ENCODE data around the gene SORL1.

SORL1 gene

DNA sequence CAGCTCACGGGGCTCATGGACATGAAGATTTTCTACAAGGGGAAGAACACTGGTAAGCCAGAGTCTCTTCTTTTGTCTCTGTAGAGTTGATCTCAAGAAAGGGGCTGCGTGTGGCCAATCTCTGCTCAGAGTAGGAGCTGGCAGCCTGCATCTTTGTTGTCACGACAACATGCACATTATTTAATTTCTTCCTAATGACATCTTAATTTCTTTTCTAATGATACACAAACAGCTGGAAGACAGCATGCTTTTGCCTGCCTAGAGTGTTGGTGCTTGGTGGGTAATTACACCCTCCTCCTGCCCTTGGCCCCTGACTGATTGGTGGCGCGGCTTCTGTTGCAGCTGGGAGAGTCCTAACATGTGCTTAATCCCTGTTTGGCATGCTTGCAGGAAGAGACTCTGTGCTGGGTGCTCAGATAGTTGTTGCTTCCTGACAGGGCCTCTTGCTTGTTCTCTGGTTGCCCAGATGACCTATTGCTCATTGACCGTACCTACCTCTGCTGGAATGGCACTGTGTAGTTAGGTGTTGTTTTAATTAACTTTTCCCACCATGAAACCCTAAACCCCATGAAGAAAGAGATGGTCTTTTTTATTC, 107.6 kb downstream of the SORL1 start:
- no peaks in the 10 kb centered on the region for H3K4me1 ChIP-seq (ENCODE audit: control insufficient read depth in 1 of 2, insufficient read depth in 1 of 2, low read depth in 1 of 2, low read length in 1 of 2)
- H3K4me3 ChIP-seq (ENCODE audit: low read depth in 1 of 2, low read length in 1 of 2): no peak overlapping the region
- TF ChIP-seq CTCF (IDR thresholded peaks at IDR 0.05): no peak
- peaks cover 100% of the 10 kb centered on the region for H3K36me3 ChIP-seq
- no peak overlapping the region for H3K27ac ChIP-seq
- no peaks in the 10 kb centered on the region for H3K27me3 ChIP-seq
- peaks cover 8% of the 10 kb centered on the region for H3K9me3 ChIP-seq

DNA sequence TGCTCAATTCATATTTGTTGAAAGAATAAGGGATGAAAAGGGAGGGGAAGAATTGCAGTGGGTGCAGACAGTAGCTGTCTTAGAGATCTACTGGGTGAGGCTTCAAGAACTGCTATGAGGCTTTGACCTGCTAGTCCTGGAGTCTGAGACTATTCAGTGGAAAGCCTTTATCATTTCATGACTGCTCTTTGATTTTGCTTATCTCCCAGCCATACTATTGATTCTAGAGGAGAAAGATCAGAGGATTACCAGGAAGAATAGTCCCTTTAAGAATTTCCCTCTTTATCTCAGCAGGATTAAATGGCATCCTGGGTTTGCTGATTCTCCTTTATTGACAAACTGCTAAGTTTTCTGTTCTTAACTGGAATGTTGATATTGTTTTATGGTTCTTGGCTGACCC, 108.1 kb downstream of the SORL1 start:
- Histone ChIP-seq H3K27ac (no peak overlapping the region), H3K36me3 (peaks cover 100% of the 10 kb centered on the region), H3K9me3 (peaks cover 8% of the 10 kb centered on the region), H3K27me3 (no peaks in the 10 kb centered on the region), H3K4me3 (ENCODE audit: low read depth in 1 of 2, low read length in 1 of 2) (no peak overlapping the region), H3K4me1 (ENCODE audit: control insufficient read depth in 1 of 2, insufficient read depth in 1 of 2, low read depth in 1 of 2, low read length in 1 of 2) (no peaks in the 10 kb centered on the region)
- no peak for TF ChIP-seq CTCF (IDR thresholded peaks at IDR 0.05)

DNA sequence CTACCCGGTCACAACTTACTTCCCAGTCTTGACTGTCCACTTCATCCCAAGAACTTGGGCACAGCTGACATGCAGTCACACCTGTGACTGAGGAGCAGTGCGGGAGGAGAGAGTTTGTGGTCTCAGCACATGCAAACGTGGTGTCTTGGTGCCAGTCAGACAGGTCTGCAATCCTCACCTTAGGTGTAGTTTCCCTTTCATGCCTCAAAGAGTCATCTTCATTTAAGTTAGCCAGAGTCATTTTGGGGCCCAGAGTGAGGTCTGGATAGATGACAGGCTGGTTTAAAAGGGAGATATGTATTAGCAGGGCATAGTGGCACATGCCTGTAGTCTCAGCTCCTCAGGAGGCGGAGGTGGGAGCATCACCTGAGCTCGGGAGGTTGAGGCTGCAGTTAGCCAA, 109.1 kb downstream of the SORL1 start:
- Histone ChIP-seq H3K27ac (no peak overlapping the region), H3K27me3 (no peaks in the 10 kb centered on the region), H3K9me3 (peaks cover 6% of the 10 kb centered on the region), H3K36me3 (peaks cover 100% of the 10 kb centered on the region), H3K4me1 (ENCODE audit: control insufficient read depth in 1 of 2, insufficient read depth in 1 of 2, low read depth in 1 of 2, low read length in 1 of 2) (no peaks in the 10 kb centered on the region), H3K4me3 (ENCODE audit: low read depth in 1 of 2, low read length in 1 of 2) (no peak overlapping the region)
- no peak for TF ChIP-seq CTCF (IDR thresholded peaks at IDR 0.05)

DNA sequence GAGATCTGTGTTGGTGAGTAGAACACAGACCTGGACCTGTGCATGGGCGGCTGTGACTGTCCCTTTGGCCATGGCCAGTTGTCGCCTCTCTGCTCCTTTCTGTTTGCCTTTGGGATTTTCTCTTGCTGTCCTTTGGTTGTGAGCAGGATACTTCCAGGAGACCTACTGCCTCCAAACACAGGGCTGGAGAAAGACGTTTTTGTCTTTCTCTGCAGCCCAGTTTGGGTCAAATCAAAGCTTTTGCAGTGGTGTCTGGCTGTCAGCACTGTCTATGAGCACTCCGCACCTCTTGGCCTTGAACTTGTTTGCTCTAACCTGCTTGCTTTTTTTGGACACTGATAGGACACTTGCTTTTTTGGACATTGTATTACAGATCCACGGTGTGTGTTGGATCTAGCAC, 109.6 kb downstream of the SORL1 start:
- Histone ChIP-seq H3K4me1 (ENCODE audit: control insufficient read depth in 1 of 2, insufficient read depth in 1 of 2, low read depth in 1 of 2, low read length in 1 of 2) (no peaks in the 10 kb centered on the region), H3K9me3 (peaks cover 4% of the 10 kb centered on the region), H3K4me3 (ENCODE audit: low read depth in 1 of 2, low read length in 1 of 2) (no peak overlapping the region), H3K27ac (no peak overlapping the region), H3K27me3 (no peaks in the 10 kb centered on the region), H3K36me3 (peaks cover 100% of the 10 kb centered on the region)
- no peak for TF ChIP-seq CTCF (IDR thresholded peaks at IDR 0.05)

DNA sequence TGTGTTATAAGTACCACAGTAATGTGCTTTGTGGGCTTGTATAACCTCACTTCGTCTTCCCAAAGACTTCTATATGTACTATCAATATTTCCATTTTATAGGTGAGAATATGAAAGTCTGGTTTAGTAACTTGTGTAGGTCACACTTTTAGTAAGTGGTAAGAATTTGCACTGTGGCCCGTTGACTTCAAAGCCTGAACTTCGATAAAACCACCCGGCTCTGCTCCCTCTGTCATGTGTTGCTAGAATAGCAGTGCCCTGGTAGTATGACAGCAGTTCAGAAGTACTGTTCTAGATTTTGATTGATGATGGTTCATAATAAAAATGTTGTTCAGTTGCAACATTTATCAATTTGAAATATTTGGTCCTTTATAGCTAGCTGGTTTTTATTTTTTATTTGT, 110.9 kb downstream of the SORL1 start:
- Histone ChIP-seq H3K27me3 (no peaks in the 10 kb centered on the region), H3K36me3 (peaks cover 100% of the 10 kb centered on the region), H3K9me3 (no peaks in the 10 kb centered on the region), H3K4me1 (ENCODE audit: control insufficient read depth in 1 of 2, insufficient read depth in 1 of 2, low read depth in 1 of 2, low read length in 1 of 2) (no peaks in the 10 kb centered on the region), H3K4me3 (ENCODE audit: low read depth in 1 of 2, low read length in 1 of 2) (no peak overlapping the region), H3K27ac (no peak overlapping the region)
- no peak for TF ChIP-seq CTCF (IDR thresholded peaks at IDR 0.05)
